HTR-8/SVneo (cell line): ENCODE results near the gene TENT4A.

Source experiments
- DNase-seq: peaks from one replicate; pipeline ENCODE4 v3.0.0; 2011; ENCODE audit warnings: low spot score, mixed read lengths; ENCODE audit not compliant: insufficient read length
- FAIRE-seq: peaks from 2 replicates; lab custom pipeline; 2011; peaks lifted over from hg19 to GRCh38; lab: Jason Lieb, UNC

Gene TENT4A

DNA sequence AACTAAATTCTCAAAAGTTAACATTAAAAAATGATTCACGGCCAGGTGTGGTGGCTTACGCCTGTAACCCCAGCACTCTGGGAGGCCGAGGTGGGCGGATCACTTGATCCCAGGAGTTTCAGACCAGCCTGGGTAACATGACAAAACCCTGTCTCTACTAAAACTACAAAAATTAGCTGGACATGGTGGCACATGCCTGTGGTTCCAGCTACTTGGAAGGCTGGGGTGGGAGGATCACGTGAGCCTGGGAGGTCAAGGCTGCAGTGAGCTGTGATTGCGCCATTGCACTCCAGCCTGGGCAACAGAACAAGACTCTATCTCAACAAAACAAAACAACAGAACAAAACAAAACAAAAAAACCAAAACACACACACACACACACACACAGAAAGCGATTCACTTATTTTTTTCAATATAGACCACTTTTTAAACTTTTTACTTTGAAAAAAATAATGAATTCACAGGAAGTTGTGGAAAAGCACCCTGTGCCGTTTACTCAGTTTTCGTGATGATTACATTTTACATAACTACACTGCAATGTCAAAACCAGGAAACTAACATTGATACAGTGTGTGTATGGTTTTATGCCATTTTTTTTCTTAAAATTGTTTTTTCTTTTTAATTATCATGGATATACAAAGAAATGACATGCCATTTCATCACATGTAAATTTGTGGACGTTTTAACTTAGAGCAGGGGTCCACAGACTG is 73.7 kb downstream of the TENT4A start:
- no peak for FAIRE-seq

DNA sequence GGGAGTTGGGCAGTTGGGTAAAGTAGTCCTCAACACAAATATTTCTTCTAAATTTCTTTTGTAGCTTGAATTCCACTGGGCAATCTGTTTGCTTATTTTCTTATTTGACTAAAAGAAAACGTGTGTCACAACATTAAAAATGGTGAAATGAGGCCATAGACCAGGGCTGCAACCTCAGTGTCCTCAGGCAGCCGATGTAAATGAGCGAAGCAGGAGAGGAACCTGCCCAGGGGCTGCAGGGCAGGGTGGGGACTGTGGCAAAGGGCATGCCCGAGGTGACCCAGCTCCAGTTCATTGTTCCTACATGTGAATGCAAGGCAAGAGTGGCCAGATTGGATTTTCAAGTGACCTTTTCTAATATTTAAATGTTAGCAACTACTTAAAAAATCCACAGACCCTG is 74.7 kb downstream of the TENT4A start:
- DNase-seq (no peak), FAIRE-seq (no peak)

More for the DNA sequence above, 73.7 kb downstream of the TENT4A start:
- no peak for DNase-seq

DNA sequence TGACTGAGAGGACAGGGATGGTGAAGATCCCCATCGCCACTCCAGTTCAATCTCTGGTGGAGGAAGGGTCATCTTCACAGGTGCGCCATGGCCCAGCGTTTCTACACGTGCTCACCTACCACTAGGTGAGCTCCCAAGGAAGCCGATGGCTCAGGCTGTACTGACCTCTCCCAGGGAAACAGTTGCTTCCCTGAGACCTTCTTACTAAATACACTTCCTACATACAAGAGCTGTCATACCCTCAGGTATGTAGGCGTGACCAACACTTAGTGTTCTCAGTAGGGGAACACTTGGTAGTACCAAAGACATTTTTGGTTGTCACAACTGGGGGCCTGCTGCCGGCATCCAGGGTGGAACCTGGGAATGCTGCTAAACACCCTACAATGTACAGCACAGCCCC is 75.2 kb downstream of the TENT4A start:
- FAIRE-seq = no peak

DNA sequence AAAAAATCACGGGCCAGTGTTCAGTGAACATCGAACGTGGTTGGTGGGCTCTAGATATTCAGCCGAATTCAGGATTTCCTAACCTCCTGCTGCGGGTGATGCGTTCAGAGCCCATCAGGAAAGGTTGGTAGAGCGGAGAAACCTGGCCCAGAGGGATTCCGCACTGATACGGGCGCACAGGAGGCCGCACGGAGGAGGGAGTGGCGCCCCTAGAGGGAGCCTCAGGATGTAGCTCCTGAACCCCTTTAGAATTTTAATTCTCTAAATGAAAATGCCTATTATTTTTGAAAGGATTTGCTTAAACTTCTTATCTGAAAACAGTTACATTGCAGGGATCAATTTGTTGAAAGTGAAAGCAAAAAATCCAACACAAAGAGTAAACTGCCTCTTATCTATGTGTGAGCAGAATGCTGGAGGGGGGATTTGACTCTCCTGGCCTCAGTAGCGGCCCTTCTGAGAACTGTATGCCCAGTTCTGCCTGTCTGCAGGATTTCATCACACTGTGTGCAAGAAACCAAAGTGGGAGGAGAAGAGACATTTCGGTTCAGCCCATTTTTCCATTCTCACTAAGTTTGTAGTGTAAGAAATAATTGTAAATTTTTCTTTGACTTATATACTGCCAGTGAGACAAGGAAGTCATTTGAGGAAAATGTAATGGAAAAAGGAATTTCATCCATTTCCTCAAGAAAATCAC is 75.9 kb downstream of the TENT4A start:
- FAIRE-seq (no peak), DNase-seq (no peak)

More for the DNA sequence above, 75.2 kb downstream of the TENT4A start:
- no peak for DNase-seq

DNA sequence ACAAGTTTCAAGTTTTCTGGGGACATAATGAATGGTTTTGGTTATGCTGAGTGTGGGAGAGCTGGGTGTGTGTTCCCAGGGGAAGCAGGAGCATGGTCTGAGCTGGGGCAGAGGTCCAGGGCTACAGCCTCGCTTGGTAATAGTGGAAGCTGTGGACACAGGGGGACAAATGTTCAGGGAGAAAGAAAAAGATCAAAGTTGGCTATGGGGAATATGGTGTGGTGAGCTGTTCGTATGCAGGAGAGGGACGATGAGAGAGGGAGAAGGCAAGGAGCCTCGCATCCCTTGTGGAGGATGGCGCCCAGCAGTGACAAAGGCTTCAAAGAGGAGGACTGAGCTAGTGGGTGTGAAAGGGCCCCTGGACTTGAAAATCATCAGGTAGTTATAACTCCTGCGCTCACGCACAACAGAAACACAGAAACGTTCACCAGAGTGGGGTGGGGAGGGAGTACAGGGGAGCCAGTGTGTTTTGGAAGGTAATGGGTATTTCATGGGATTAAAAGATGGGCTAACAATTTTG is 77.2 kb downstream of the TENT4A start:
- no peak for DNase-seq
- no peak for FAIRE-seq

DNA sequence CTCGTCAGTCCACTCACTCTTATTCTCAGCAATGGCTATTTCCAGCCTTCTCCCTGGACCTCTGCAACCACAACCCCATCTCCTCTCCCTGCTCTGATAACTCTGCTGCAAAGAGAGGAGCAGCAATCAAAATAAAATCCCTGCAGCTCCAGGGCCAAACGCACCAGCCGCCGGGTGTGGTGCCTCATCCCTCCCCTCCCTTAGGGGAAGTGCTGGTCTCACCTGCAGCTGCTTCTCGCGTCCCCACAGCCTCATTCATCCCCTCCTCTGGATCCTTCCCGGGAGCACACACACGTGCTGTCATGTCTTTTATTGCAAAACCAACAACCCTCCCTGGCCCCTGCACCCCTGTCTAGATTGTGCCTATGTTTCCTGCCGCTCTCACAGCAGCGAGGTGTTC is 77.8 kb downstream of the TENT4A start:
- FAIRE-seq = no peak
- DNase-seq = no peak

DNA sequence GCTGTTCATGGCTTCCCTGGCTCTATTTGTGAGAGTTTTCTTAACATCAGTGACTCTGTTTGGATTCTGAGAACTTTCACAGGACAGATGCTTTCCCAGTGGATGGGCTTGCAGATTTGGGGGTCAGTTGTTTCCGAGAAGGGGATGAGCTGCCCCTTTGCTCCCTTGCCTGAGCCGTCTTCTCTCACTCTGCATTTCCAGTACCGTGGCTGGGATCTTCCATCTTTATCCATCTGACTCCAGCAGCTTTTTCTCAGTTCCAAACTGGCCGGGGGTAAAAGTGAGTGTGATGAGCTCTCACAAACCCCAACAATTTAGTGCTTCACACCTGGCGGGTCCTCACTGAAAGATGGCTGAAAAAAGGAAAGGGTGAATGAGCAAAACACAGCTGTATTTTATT is 79.1 kb downstream of the TENT4A start:
- no peak for DNase-seq
- FAIRE-seq = no peak

DNA sequence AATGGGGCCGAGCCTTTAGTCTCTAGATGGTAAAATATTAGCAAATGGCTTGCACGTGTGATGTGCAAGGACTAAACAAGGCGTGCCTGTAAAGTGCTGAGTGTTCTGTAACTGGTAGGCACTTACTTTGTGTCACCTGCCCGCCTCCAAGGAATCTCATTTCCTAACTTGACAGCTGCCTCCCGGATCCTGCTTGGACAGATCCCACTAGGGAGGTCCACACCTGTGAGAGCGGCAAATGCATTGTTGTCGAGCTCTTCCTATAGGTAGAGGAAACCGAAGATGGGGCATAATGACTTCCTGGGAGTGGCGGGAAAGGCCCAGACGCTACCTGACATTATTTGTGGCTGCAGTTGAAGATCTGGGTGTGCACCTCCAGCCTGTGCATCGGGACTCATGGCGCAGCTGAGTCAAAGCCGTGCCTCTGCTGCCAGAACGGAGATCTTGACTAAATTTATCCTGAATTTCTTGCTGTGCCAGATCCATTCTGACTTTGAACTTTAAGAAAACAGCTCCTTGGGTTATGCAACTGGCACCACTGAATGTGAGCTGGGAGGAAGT is 79.8 kb downstream of the TENT4A start:
- peak; percentile 33 for FAIRE-seq
- DNase-seq = no peak

DNA sequence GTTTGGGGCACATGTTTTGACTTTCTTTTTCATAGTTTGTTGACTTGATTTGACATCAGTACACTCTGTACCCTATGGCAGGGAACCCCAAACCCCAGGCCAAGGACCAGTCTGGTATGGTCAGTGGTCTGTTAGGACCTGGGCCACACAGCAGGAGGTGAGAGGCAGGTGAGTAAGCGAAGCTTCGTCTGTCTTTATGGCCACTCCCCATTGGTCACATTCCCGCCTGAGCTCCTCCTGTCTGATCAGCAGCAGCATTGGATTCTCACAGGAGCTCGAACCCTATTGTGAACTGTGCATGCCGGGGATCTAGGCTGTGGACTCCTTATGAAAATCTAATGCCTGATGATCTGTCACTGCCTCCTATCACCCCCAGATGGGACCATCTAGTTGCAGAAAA is 88.0 kb downstream of the TENT4A start:
- peak; percentile 80 for FAIRE-seq
- no peak for DNase-seq

DNA sequence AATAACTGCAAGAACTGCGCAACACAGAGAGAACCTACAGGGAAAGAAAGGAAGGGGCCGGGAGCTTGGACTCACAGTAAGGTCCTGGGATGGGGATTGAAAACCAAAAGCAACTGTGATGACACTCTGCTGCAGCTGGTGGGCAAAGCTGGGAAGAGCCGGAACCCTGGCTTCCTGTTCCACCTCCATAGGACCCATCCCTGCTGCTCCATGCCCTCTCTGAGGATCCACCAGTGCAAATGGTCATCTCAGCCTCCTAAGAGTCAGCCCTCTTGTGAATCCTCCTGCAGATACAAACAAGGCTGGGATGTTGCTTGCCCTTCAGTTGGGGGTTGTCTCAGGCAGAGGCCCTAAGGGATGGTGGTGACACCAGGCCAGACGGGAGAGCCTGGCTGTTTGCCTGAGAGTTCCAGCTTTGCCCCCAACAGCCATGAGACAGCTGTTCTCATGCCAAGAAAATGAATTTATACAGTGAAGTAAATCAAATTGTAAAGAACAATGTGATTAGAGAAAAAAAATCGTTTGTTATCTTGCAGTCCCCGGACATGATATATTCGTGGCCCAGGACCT is 90.8 kb downstream of the TENT4A start:
- FAIRE-seq (no peak), DNase-seq (no peak)

DNA sequence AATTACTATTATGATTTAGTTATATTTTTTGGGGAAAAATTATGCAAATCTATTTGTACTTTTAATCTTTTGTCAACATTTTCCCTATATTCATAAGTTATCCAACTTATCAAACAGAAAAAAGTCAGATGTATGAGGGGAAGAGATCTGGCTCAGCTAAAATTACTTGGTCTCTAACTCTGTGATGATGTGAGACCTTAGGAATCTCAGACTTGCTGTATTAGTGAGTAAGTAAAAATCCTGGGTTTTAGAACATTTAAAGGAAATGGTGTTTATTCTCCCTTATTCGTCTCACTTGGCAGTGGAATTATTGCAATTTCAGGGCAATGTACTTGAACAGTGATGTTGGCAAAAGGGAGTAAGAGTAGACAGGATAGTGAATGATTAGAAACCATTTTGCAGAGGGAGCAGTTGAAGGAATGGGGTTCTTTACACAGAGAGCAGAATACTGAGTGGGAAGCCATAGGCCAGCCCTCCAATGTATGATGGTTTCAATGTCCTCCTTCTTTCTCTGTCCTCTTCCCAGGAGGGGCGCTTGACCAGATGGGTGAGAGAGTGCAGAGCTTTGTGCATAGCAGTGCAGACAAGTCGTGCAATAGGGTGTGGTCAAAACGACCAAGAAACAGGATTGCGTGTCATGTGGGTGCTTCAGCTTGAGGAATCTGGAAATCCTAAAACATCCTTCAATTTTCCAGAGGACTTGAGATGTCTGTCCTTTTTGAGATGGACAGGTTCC is 91.7 kb downstream of the TENT4A start:
- FAIRE-seq = no peak
- no peak for DNase-seq

DNA sequence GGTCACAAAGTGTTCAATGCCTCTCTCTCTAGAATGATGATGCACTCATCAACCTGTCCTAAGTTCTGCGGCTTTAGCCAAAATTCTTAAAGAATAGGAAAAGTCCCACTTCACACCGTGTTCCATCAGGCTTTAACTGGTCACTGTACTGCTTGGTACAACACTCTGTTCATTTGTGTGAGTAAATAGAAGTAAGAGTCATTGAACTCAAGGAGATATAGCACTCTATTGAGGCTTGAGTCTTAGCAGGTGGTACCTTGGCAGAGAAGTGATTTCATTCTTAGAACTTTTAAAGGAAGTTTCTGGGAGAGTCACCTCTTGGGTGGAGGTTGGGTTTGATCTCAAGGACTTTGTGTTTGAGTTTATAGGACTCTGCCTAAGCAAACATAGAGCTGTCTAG is 92.6 kb downstream of the TENT4A start:
- DNase-seq = no peak

More for the DNA sequence above, 92.6 kb downstream of the TENT4A start:
- FAIRE-seq = no peak
